ENCODE measurements around the gene PKIB. TPM values are rescaled to one million over a fixed set of nuclear protein-coding genes. Genes with fewer than 3 reads are reported as not detected.

The PKIB gene
- total RNA-seq, 1 experiment from 2014 or later: 28.0 TPM

GRCh38 chr6:122753688-122754056 is 143.5 kb downstream of the PKIB start:
- no peak for TF ChIP-seq CTCF (conservative IDR thresholded peaks at IDR 0.05; ENCODE audit: low read depth, low read length)
- no peak for TF ChIP-seq EZH2 (IDR thresholded peaks at IDR 0.05; ENCODE audit: low read length, unreplicated experiment)
- TF ChIP-seq EZH2phosphoT487 (IDR thresholded peaks at IDR 0.05; ENCODE audit: borderline replicate concordance, low read length): no peak
- CTCF ChIA-PET: no interaction called here
- no peak for ATAC-seq

GRCh38 chr6:122754191-122754731 is 144.1 kb downstream of the PKIB start:
- ChIA-PET CTCF (no interaction called here), POLR2A (ENCODE audit: unreplicated experiment) (interaction anchor here (0.6 kb wide), 1 partner anchor 283 kb away, joined by 3 read pairs; the partner anchor contains the start of gene SERINC1)

More at GRCh38 chr6:122753688-122754056, 143.5 kb downstream of the PKIB start:
- H3K4me2 ChIP-seq (ENCODE audit: low read length): no peak overlapping the region
- no peak overlapping the region for H3K9ac ChIP-seq (ENCODE audit: low read length)
- no peaks in the 10 kb centered on the region for H3F3A ChIP-seq (ENCODE audit: low read length, unreplicated experiment)
- no peaks in the 10 kb centered on the region for H3K36me3 ChIP-seq (ENCODE audit: low read depth, low read length)
- no peaks in the 10 kb centered on the region for H4K20me1 ChIP-seq (ENCODE audit: low read length)
- BruUV-seq (replicated peaks): no TSS peak
- no peak overlapping the region for H2AFZ ChIP-seq (ENCODE audit: low read length)
- no peaks in the 10 kb centered on the region for H3K79me2 ChIP-seq (ENCODE audit: low read length)
- H3K27me3 ChIP-seq (ENCODE audit: low read length): no peaks in the 10 kb centered on the region
- intact Hi-C loops (cut with micrococcal nuclease): no loop called here
- H3K27ac ChIP-seq (ENCODE audit: low read length): no peak overlapping the region
- H3K9me2 ChIP-seq (replicated peaks; ENCODE audit: low read length): no peaks in the 10 kb centered on the region
- H3K9me3 ChIP-seq (ENCODE audit: low read length): no peaks in the 10 kb centered on the region
- H3K4me1 ChIP-seq (ENCODE audit: insufficient read depth, low read length): no peaks in the 10 kb centered on the region
- POLR2A ChIA-PET (ENCODE audit: unreplicated experiment): interaction anchor here (0.6 kb wide), 1 partner anchor 282 kb away, joined by 3 read pairs; the partner anchor contains the start of gene SERINC1
- no peak overlapping the region for H3K4me3 ChIP-seq (ENCODE audit: low read length)
- no peak for DNase-seq

More at GRCh38 chr6:122754191-122754731, 144.1 kb downstream of the PKIB start:
- H3F3A ChIP-seq (ENCODE audit: low read length, unreplicated experiment): no peaks in the 10 kb centered on the region
- no peaks in the 10 kb centered on the region for H3K9me2 ChIP-seq (replicated peaks; ENCODE audit: low read length)
- H2AFZ ChIP-seq (ENCODE audit: low read length): no peak overlapping the region
- intact Hi-C loops (cut with micrococcal nuclease): no loop called here
- H3K79me2 ChIP-seq (ENCODE audit: low read length): no peaks in the 10 kb centered on the region
- H4K20me1 ChIP-seq (ENCODE audit: low read length): no peaks in the 10 kb centered on the region
- no peak overlapping the region for H3K4me2 ChIP-seq (ENCODE audit: low read length)
- TF ChIP-seq EZH2 (IDR thresholded peaks at IDR 0.05; ENCODE audit: low read length, unreplicated experiment) (no peak), EZH2phosphoT487 (IDR thresholded peaks at IDR 0.05; ENCODE audit: borderline replicate concordance, low read length) (no peak), CTCF (conservative IDR thresholded peaks at IDR 0.05; ENCODE audit: low read depth, low read length) (no peak)
- ATAC-seq (no peak), DNase-seq (no peak)
- no peak overlapping the region for H3K27ac ChIP-seq (ENCODE audit: low read length)
- no peak overlapping the region for H3K9ac ChIP-seq (ENCODE audit: low read length)
- H3K27me3 ChIP-seq (ENCODE audit: low read length): no peaks in the 10 kb centered on the region
- BruUV-seq (replicated peaks): no TSS peak
- H3K4me3 ChIP-seq (ENCODE audit: low read length): no peak overlapping the region
- H3K9me3 ChIP-seq (ENCODE audit: low read length): no peaks in the 10 kb centered on the region
- no peaks in the 10 kb centered on the region for H3K4me1 ChIP-seq (ENCODE audit: insufficient read depth, low read length)
- no peaks in the 10 kb centered on the region for H3K36me3 ChIP-seq (ENCODE audit: low read depth, low read length)
